ENCODE results near the gene HSDL1.

- TF ChIP-seq GATA2 (IDR thresholded peaks at IDR 0.05; ENCODE audit: low read depth, low read length) (no peak), GATA3 (IDR thresholded peaks at IDR 0.05; ENCODE audit: low read depth, low read length) (no peak)
Observed at GRCh38 chr16:84165746-84166145, 20.8 kb upstream of the HSDL1 start.

All from SH-SY5Y (cell line).